Stimulated activated CD8-positive, alpha-beta memory T cell treated with anti-CD3 and anti-CD28 coated beads, Interleukin-2, amount 100 ng/mL, for 48 hours (primary cell): ENCODE data around the gene MARCHF3.
"Not testable (repeated sequence)": the region's sequence is repeated elsewhere in the genome, so short reads cannot be mapped to it uniquely, and the experiment has no call there.

Experiments used
- DNase-seq, 2 donors: peaks; one replicate each; pipeline ENCODE4 v3.0.0-alpha.2; 2020; ENCODE audit warnings: low read depth in 2 of 2

MARCHF3 gene

GRCh38 chr5:127012916-127013315 lies 17.4 kb downstream of the MARCHF3 start:
- DNase-seq, result no peak

- no peak for DNase-seq
Observed at GRCh38 chr5:127011961-127012644, 18.3 kb downstream of the MARCHF3 start.

- DNase-seq, result no peak
Observed at GRCh38 chr5:127011153-127011552, 19.2 kb downstream of the MARCHF3 start.

GRCh38 chr5:127010362-127010761 lies 20.0 kb downstream of the MARCHF3 start:
- DNase-seq, result no peak

- DNase-seq, result no peak
Observed at GRCh38 chr5:127009784-127010183, 20.6 kb downstream of the MARCHF3 start.

- DNase-seq, result no peak
Observed at GRCh38 chr5:127008300-127008975, 21.9 kb downstream of the MARCHF3 start.

- DNase-seq, result no peak
Observed at GRCh38 chr5:127007522-127007921, 22.8 kb downstream of the MARCHF3 start.

- DNase-seq, result no peak
Observed at GRCh38 chr5:127006744-127007143, 23.6 kb downstream of the MARCHF3 start.

- DNase-seq, result not testable (repeated sequence)
Observed at GRCh38 chr5:127005282-127005681, 25.1 kb downstream of the MARCHF3 start.

GRCh38 chr5:127004721-127005120 lies 25.6 kb downstream of the MARCHF3 start:
- no peak for DNase-seq

GRCh38 chr5:127003798-127004495 lies 26.4 kb downstream of the MARCHF3 start:
- no peak for DNase-seq

- DNase-seq, result no peak
Observed at GRCh38 chr5:127002390-127002789, 28.0 kb downstream of the MARCHF3 start.

- DNase-seq, result no peak
Observed at GRCh38 chr5:127001621-127002296, 28.6 kb downstream of the MARCHF3 start.

GRCh38 chr5:126998895-126999570 lies 31.3 kb downstream of the MARCHF3 start:
- no peak for DNase-seq

GRCh38 chr5:126998201-126998631 lies 32.1 kb downstream of the MARCHF3 start:
- DNase-seq, result no peak

GRCh38 chr5:126995689-126996088 lies 34.7 kb downstream of the MARCHF3 start:
- no peak for DNase-seq

- DNase-seq, result no peak
Observed at GRCh38 chr5:126995039-126995438, 35.3 kb downstream of the MARCHF3 start.

- no peak for DNase-seq
Observed at GRCh38 chr5:126994485-126994884, 35.9 kb downstream of the MARCHF3 start.

GRCh38 chr5:126988021-126988569 lies 42.3 kb downstream of the MARCHF3 start:
- no peak for DNase-seq

GRCh38 chr5:126987271-126987899 lies 43.0 kb downstream of the MARCHF3 start:
- no peak for DNase-seq

GRCh38 chr5:126984632-126985031 lies 45.7 kb downstream of the MARCHF3 start:
- DNase-seq, result no peak
